H1 (cell line): Measurements from ENCODE around the gene TAF3. TPM values are rescaled to one million over a fixed set of nuclear protein-coding genes. Genes with fewer than 3 reads are reported as not detected.

Experiments used
- CTCF ChIA-PET: fragments of 300-600 bp; sonication (Branson Sonifier 250); formaldehyde crosslinking; loops from one replicate; lab custom pipeline; 2021; ENCODE audit not compliant: partially characterized antibody; lab: Charles Lee
- POLR2A ChIA-PET: fragments of 300-600 bp; sonication (Branson Sonifier 250); formaldehyde crosslinking; loops from one replicate; lab custom pipeline; 2021; ENCODE audit warnings: inconsistent platforms; ENCODE audit not compliant: partially characterized antibody; lab: Charles Lee
- DNase-seq, 2 experiments: peaks; one replicate each; pipeline versions ENCODE4 v3.0.0 to v3.0.0-alpha.2; 2010 to 2022; ENCODE audit warnings: low spot score in 2 of 2, low read depth in 1 of 2, mixed read lengths in 1 of 2
- FAIRE-seq: peaks from 2 replicates; lab custom pipeline; 2011; peaks lifted over from hg19 to GRCh38; lab: Jason Lieb, UNC
- H2AFZ ChIP-seq: 2 replicates; pipeline ENCODE4 v1.8.1; 2012; ENCODE audit warnings: low read length, inconsistent platforms
- H2AK5ac ChIP-seq: 2 replicates; pipeline ENCODE4 v1.6.1; 2013; ENCODE audit warnings: low read depth, low read length
- H2BK120ac ChIP-seq: replicated peaks from 2 replicates; pipeline ENCODE3; 2013; ENCODE audit warnings: low read depth, low read length, inconsistent platforms
- H2BK12ac ChIP-seq: 2 replicates; pipeline ENCODE4 v1.6.1; 2013; ENCODE audit warnings: low read depth, low read length
- H2BK15ac ChIP-seq: 2 replicates; pipeline ENCODE4 v1.6.1; 2013; ENCODE audit warnings: low read length
- H2BK20ac ChIP-seq: 2 replicates; pipeline ENCODE4 v1.6.1; 2013; ENCODE audit warnings: low read length
- H2BK5ac ChIP-seq: 2 replicates; pipeline ENCODE4 v1.6.1; 2013; ENCODE audit warnings: low read depth, low read length
- H3K14ac ChIP-seq: 2 replicates; pipeline ENCODE4 v1.6.1; 2013; ENCODE audit warnings: inconsistent platforms; ENCODE audit not compliant: insufficient read length
- H3K18ac ChIP-seq: 2 replicates; pipeline ENCODE4 v1.6.1; 2013; ENCODE audit warnings: low read length; ENCODE audit errors: extremely low read depth
- H3K23ac ChIP-seq: 2 replicates; pipeline ENCODE4 v1.6.1; 2013; ENCODE audit warnings: inconsistent platforms; ENCODE audit not compliant: insufficient read length
- H3K23me2 ChIP-seq: 2 replicates; pipeline ENCODE4 v1.6.1; 2013; ENCODE audit warnings: low read depth, low read length
- H3K27ac ChIP-seq: 2 replicates; pipeline ENCODE4 v1.6.1; 2011; ENCODE audit warnings: low read depth, low read length, inconsistent platforms
- H3K27me3 ChIP-seq, 4 experiments: replicated peaks in 1 of 4; 1 replicate in 1 of 4; 2 replicates in 3 of 4; pipeline versions ENCODE4 v1.6.1 to v1.8.1; 2011 to 2013; ENCODE audit warnings: low read length in 3 of 4, mild to moderate bottlenecking in 3 of 4, inconsistent platforms in 2 of 4, mixed read lengths in 2 of 4, moderate library complexity in 1 of 4; ENCODE audit not compliant: control insufficient read depth in 3 of 4, insufficient read depth in 3 of 4; ENCODE audit errors: extremely low read depth in 1 of 4
- H3K36me3 ChIP-seq, 4 experiments: 2 replicates each; pipeline versions ENCODE4 v1.6.1 to v1.8.1; 2011 to 2013; ENCODE audit warnings: mild to moderate bottlenecking in 4 of 4, low read length in 3 of 4, moderate library complexity in 2 of 4, control low read depth in 1 of 4, inconsistent platforms in 1 of 4; ENCODE audit not compliant: insufficient read depth in 4 of 4, control insufficient read depth in 2 of 4
- H3K4ac ChIP-seq: replicated peaks from 2 replicates; pipeline ENCODE3; 2013; ENCODE audit warnings: low read length, low read depth, mixed read lengths, inconsistent platforms; ENCODE audit not compliant: insufficient read length
- H3K4me1 ChIP-seq, 4 experiments: replicated peaks in 1 of 4; 1 replicate in 1 of 4; 2 replicates in 3 of 4; pipeline versions ENCODE4 v1.6.1 to v1.8.1; 2011 to 2013; ENCODE audit warnings: low read length in 3 of 4, inconsistent platforms in 2 of 4, mixed read lengths in 1 of 4; ENCODE audit not compliant: insufficient read depth in 4 of 4, control insufficient read depth in 3 of 4
- H3K4me2 ChIP-seq, 2 experiments: 2 replicates each; pipeline versions ENCODE4 v1.6.1 to v1.8.1; 2011 to 2013; ENCODE audit warnings: low read depth in 2 of 2, low read length in 2 of 2, control low read depth in 1 of 2, inconsistent platforms in 1 of 2, mild to moderate bottlenecking in 1 of 2; ENCODE audit not compliant: insufficient read depth in 1 of 2
- H3K4me3 ChIP-seq, 4 experiments: fragments of 200-600, 300-600 bp in 1 of 4; sonication (generic), shearing (Covaris generic), sonication (Bioruptor Twin) in 1 of 4; 2 replicates each; pipeline versions ENCODE4 v1.5.1 to v1.8.1; 2011 to 2016; ENCODE audit warnings: low read length in 4 of 4, low read depth in 3 of 4, control low read depth in 2 of 4, inconsistent platforms in 2 of 4, mild to moderate bottlenecking in 2 of 4, mixed read lengths in 1 of 4, moderate library complexity in 1 of 4; ENCODE audit not compliant: insufficient read depth in 2 of 4; ENCODE audit errors: extremely low read depth in 1 of 4
- H3K56ac ChIP-seq: replicated peaks from 2 replicates; pipeline ENCODE3; 2013; ENCODE audit warnings: low read depth, mild to moderate bottlenecking, mixed read lengths, low read length, inconsistent platforms; ENCODE audit not compliant: insufficient read length
- H3K79me1 ChIP-seq: 2 replicates; pipeline ENCODE4 v1.6.1; 2013; ENCODE audit warnings: low read depth, low read length, control low read depth
- H3K79me2 ChIP-seq, 2 experiments: 2 replicates each; pipeline versions ENCODE4 v1.6.1 to v1.8.1; 2012 to 2013; ENCODE audit warnings: low read length in 2 of 2, mild to moderate bottlenecking in 2 of 2, inconsistent platforms in 1 of 2; ENCODE audit not compliant: insufficient read depth in 2 of 2, control insufficient read depth in 1 of 2
- H3K9ac ChIP-seq, 4 experiments: replicated peaks in 1 of 4; 1 replicate in 1 of 4; 2 replicates in 3 of 4; pipeline versions ENCODE4 v1.6.1 to v1.8.1; 2011 to 2013; ENCODE audit warnings: low read depth in 3 of 4, low read length in 3 of 4, control low read depth in 2 of 4, mild to moderate bottlenecking in 2 of 4, moderate library complexity in 2 of 4, inconsistent platforms in 1 of 4; ENCODE audit errors: extremely low read depth in 1 of 4
- H3K9me3 ChIP-seq, 2 experiments: 2 replicates each; pipeline versions ENCODE4 v1.6.1 to v1.8.1; 2012 to 2013; ENCODE audit warnings: mild to moderate bottlenecking in 2 of 2, moderate library complexity in 2 of 2, control low read depth in 1 of 2, inconsistent platforms in 1 of 2, low read depth in 1 of 2, low read length in 1 of 2, mixed read lengths in 1 of 2; ENCODE audit not compliant: insufficient read depth in 2 of 2
- H4K20me1 ChIP-seq, 2 experiments: replicated peaks in 1 of 2; 2 replicates each; pipeline versions ENCODE3 to v1.8.1; 2011 to 2013; ENCODE audit warnings: inconsistent platforms in 2 of 2, low read length in 2 of 2, mild to moderate bottlenecking in 1 of 2; ENCODE audit not compliant: insufficient read depth in 2 of 2, control insufficient read depth in 1 of 2
- H4K5ac ChIP-seq: 2 replicates; pipeline ENCODE4 v1.6.1; 2013; ENCODE audit warnings: low read length, low read depth, mixed read lengths, inconsistent platforms; ENCODE audit not compliant: insufficient read length
- H4K8ac ChIP-seq: 2 replicates; pipeline ENCODE4 v1.8.0; 2013; ENCODE audit warnings: mild to moderate bottlenecking, moderate library complexity, low read length, inconsistent platforms; ENCODE audit not compliant: insufficient read depth; ENCODE audit errors: extremely low read depth
- H4K91ac ChIP-seq: replicated peaks from 2 replicates; pipeline ENCODE3; 2013; ENCODE audit warnings: low read length, mixed read lengths, inconsistent platforms; ENCODE audit not compliant: insufficient read length
- CBX8 ChIP-seq: fragments of 300-800, 300-1000 bp; sonication (generic); IDR thresholded peaks from 2 replicates; pipeline ENCODE4 v1.7.1; 2016; ENCODE audit warnings: low read depth, low read length, borderline replicate concordance
- CTBP2 ChIP-seq: IDR thresholded peaks from 2 replicates; pipeline ENCODE4 v1.7.0; 2011; ENCODE audit warnings: borderline replicate concordance, mild to moderate bottlenecking, moderate library complexity, mixed read lengths, low read length; ENCODE audit not compliant: insufficient read depth, insufficient read length
- GABPA ChIP-seq: IDR thresholded peaks from 2 replicates; pipeline ENCODE4 v1.6.1; 2011; ENCODE audit warnings: mild to moderate bottlenecking, low read length, moderate library complexity, borderline replicate concordance; ENCODE audit not compliant: insufficient read depth
- NRF1 ChIP-seq: IDR thresholded peaks from 2 replicates; pipeline ENCODE4 v1.6.1; 2011; ENCODE audit warnings: mild to moderate bottlenecking, low read depth, low read length, improper control_type of control experiment
- PHF8 ChIP-seq: fragments of 200-600 bp; sonication (generic); conservative IDR thresholded peaks from 2 replicates; pipeline ENCODE4 v1.7.1; 2012; ENCODE audit warnings: low read depth, mild to moderate bottlenecking, inconsistent platforms, low read length, moderate library complexity
- RBBP5 ChIP-seq: IDR thresholded peaks from 2 replicates; pipeline ENCODE4 v1.7.1; 2012; ENCODE audit warnings: low read depth, mild to moderate bottlenecking, inconsistent platforms, low read length, moderate library complexity, borderline replicate concordance
- TBP ChIP-seq: IDR thresholded peaks from 2 replicates; pipeline ENCODE4 v1.6.1; 2011; ENCODE audit warnings: low read depth, low read length, improper control_type of control experiment
- TEAD4 ChIP-seq: IDR thresholded peaks from 2 replicates; pipeline ENCODE4 v1.6.1; 2012; ENCODE audit warnings: low read depth, low read length, inconsistent platforms, mixed read lengths
- WGBS, 2 experiments: shearing (Covaris generic) in 1 of 2; methylation state at CpG; one replicate each; pipeline versions ENCODE4 v1.1.6 to v1.1.7; 2013 to 2015; ENCODE audit warnings: low lambda C conversion rate in 2 of 2, mixed read lengths in 2 of 2, inconsistent platforms in 1 of 2, low coverage in 1 of 2, missing lambda C conversion rate in 1 of 2; ENCODE audit not compliant: insufficient replicate concordance in 2 of 2, insufficient coverage in 1 of 2, insufficient read length in 1 of 2; ENCODE audit errors: extremely low coverage in 1 of 2, missing lambda C conversion rate in 1 of 2; 5-methylcytosine and 5-hydroxymethylcytosine counted together
- polyA plus RNA-seq, 7 experiments: library from polyadenylated mRNA; depleted of rRNA in 3 of 7; stranded (reverse) in 5 of 7; unstranded in 2 of 7; fragments of >200 nt in 5 of 7; fragments of 200-250 nt in 2 of 7; gene quantifications; 1 replicate in 5 of 7; 2 replicates in 1 of 7; 4 replicates in 1 of 7; pipeline versions ENCODE4 v1.2.1 to v1.2.3, GENCODE V29; 2011 to 2013; ENCODE audit warnings: missing spikeins in 2 of 7, mixed read lengths in 2 of 7
- total RNA-seq: library from RNA; stranded (reverse); fragmentation: NEBNext Ultra II Directional; extraction: Animal tissue kit (Norgen Biotek cat#: 25700); gene quantifications from 2 replicates; pipeline ENCODE4 v1.2.1, GENCODE V29; 2021

TAF3 gene
- total and polyA plus RNA-seq, 2 of the 8 experiments (the other 6 are each of a cell fraction or from before 2014, with no cell fraction given) = 1.5 to 11.2 TPM

DNA sequence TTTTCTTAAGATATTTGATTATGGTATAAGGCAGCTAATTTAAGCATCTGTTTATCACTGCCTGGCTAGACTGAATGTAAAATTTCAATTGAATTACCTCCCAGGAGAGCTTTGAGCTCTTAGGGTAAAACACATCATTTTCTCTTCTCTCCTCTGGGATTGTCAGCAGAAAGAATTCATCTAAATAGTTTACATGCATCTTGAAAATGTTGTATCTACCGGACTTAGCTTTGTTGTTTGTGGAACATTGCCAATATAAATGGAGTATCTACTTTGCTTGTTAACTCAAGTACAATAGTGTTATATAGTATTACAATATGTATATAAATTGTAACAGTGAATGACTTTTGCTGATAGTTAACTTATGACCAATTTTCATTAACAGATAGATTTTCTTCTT is 73.3 kb downstream of the TAF3 start:
- H4K20me1 ChIP-seq = peaks cover 2 to 9% of the 10 kb centered on the region in 2 experiments

More for the DNA sequence above, 73.3 kb downstream of the TAF3 start:
- Histone ChIP-seq H3K18ac (no peak overlapping the region), H3K23ac (no peak overlapping the region), H2BK5ac (no peak overlapping the region), H3K4ac (no peak overlapping the region), H3K4me2 (no peak overlapping the region), H3K9me3 (no peaks in the 10 kb centered on the region), H4K8ac (no peak overlapping the region), H3K14ac (no peak overlapping the region), H4K91ac (no peak overlapping the region), H3K4me3 (no peak overlapping the region), H2BK15ac (no peak overlapping the region), H3K27me3 (no peaks in the 10 kb centered on the region; a peak in 1 of 7 replicates), H3K36me3 (no peaks in the 10 kb centered on the region), H2AFZ (no peak overlapping the region), H2BK12ac (no peak overlapping the region), H3K4me1 (peaks cover 0 to 3% (median 2%) of the 10 kb centered on the region in 4 experiments; a peak in 2 of 7 replicates), H2BK120ac (no peak overlapping the region), H3K27ac (no peak overlapping the region), H3K56ac (no peak overlapping the region), H3K79me1 (peaks cover 2% of the 10 kb centered on the region; the same call in 1 of the 2 replicates), H3K9ac (no peak overlapping the region), H3K79me2 (no peaks in the 10 kb centered on the region), H4K5ac (no peak overlapping the region), H3K23me2 (no peaks in the 10 kb centered on the region; the same call in 1 of the 2 replicates), H2AK5ac (no peak overlapping the region), H2BK20ac (no peak overlapping the region)
- WGBS, 2 experiments = 96% methylated on average over 1 of the region's 1 CpG; no CpG with 5 or more reads in 1 of the 2 experiments
- TF ChIP-seq CTBP2 = no peak
- no peak for TF ChIP-seq TBP
- TF ChIP-seq RBBP5 = no peak
- TF ChIP-seq TEAD4 = no peak
- TF ChIP-seq GABPA = no peak
- TF ChIP-seq PHF8 = no peak
- TF ChIP-seq NRF1 = no peak
- TF ChIP-seq CBX8 = no peak
- POLR2A ChIA-PET = no interaction called here
- FAIRE-seq = no peak
- CTCF ChIA-PET = no interaction called here
- DNase-seq = no peak
